ENCODE results near the gene NKAPL. TPM values are rescaled to one million over a fixed set of nuclear protein-coding genes. Genes with fewer than 3 reads are reported as not detected.

The NKAPL gene
- total and polyA plus RNA-seq, 2 of the 8 experiments (the other 6 are each of a cell fraction or from before 2014, with no cell fraction given): 0.08 TPM; not detected in 1

DNA sequence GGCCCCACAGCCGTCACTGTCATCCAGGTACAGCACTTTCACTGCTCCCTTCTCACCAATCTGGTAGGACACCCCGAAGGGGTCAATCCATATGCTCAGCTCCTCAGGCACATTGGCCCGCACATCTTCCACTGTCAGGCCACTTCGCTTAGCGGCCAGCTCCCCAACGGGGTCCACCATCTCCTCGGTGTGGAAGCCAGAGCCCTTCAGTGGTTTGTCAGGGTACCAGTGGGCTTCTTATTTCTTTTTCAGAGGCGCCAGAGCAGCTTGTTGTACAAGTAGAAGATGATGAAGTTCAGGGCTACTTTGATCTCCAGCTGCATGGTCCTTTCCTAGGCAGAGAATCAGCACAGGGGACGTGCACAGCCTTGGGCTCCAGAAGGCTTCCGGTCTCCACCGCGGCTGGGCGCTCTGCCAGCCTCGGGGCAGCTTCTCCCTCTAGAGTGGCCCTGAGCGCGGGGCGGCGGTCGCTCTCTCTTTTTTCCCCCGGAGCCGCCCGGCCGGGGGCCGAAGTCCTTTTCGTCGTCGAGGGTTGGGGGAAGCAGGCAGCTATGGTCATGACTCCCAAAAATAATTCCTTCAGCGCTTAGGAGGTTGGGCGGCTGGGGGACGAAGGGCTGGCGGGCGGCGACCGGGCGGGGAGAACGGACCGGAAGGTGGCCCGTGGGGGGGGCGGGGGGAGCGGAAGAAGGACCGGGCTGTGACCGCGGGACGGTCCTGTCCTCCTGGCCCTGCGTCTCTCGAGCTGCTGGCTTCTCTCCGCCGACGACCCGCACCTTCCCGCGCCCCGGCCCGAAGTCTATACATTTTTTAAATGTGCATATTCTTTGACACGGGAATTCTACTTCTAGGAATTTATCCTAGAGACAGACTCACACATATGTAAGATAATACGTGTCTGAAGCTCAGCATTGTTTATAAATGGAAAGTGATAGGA, 40.5 kb upstream of the NKAPL start (continued):
- TF ChIP-seq SIRT6 (IDR thresholded peaks at IDR 0.05; ENCODE audit: low read length): no peak
- TF ChIP-seq, protein P1, sequence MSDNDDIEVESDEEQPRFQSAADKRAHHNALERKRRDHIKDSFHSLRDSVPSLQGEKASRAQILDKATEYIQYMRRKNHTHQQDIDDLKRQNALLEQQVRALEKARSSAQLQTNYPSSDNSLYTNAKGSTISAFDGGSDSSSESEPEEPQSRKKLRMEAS (IDR thresholded peaks at IDR 0.05): peak; percentile 81
- TF ChIP-seq EZH2 (IDR thresholded peaks at IDR 0.05; ENCODE audit: low read depth, low read length, severe bottlenecking): no peak
- no peak for TF ChIP-seq NRF1 (IDR thresholded peaks at IDR 0.05; ENCODE audit: low read depth, low read length)
- TF ChIP-seq, protein P2, sequence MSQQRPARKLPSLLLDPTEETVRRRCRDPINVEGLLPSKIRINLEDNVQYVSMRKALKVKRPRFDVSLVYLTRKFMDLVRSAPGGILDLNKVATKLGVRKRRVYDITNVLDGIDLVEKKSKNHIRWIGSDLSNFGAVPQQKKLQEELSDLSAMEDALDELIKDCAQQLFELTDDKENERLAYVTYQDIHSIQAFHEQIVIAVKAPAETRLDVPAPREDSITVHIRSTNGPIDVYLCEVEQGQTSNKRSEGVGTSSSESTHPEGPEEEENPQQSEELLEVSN (IDR thresholded peaks at IDR 0.05): peak; percentile 93
- no peak for TF ChIP-seq POLR2AphosphoS5 (IDR thresholded peaks at IDR 0.05; ENCODE audit: low read depth, low read length)
- no peak for TF ChIP-seq CBX8 (IDR thresholded peaks at IDR 0.05; ENCODE audit: borderline replicate concordance, low read depth, low read length)
- peak; percentile 59; the same call in 1 of the 2 replicates for TF ChIP-seq TBP (IDR thresholded peaks at IDR 0.05; ENCODE audit: low read depth, low read length)
- no peak for TF ChIP-seq POLR2A (IDR thresholded peaks at IDR 0.05; ENCODE audit: control extremely low read depth in 1 of 2, low read depth in 2 of 2, low read length in 2 of 2)
- no peak for TF ChIP-seq GTF2F1 (IDR thresholded peaks at IDR 0.05; ENCODE audit: borderline replicate concordance, low read depth, low read length)
- TF ChIP-seq MAFK (IDR thresholded peaks at IDR 0.05; ENCODE audit: low read depth, low read length): no peak
- no peak for TF ChIP-seq HDAC6 (IDR thresholded peaks at IDR 0.05; ENCODE audit: low read depth, low read length)
- no peak for TF ChIP-seq RXRA (IDR thresholded peaks at IDR 0.05; ENCODE audit: insufficient read depth, low read depth, low read length)
- TF ChIP-seq SRF (IDR thresholded peaks at IDR 0.05; ENCODE audit: low read depth, low read length): no peak
- TF ChIP-seq BACH1 (IDR thresholded peaks at IDR 0.05; ENCODE audit: low read length): no peak
- peak; percentile 69; the same call in 1 of the 2 replicates for TF ChIP-seq TAF1 (IDR thresholded peaks at IDR 0.05; ENCODE audit: low read depth, low read length)
- TF ChIP-seq CBX5 (IDR thresholded peaks at IDR 0.05; ENCODE audit: low read depth, low read length): no peak
- TF ChIP-seq, protein P3, sequence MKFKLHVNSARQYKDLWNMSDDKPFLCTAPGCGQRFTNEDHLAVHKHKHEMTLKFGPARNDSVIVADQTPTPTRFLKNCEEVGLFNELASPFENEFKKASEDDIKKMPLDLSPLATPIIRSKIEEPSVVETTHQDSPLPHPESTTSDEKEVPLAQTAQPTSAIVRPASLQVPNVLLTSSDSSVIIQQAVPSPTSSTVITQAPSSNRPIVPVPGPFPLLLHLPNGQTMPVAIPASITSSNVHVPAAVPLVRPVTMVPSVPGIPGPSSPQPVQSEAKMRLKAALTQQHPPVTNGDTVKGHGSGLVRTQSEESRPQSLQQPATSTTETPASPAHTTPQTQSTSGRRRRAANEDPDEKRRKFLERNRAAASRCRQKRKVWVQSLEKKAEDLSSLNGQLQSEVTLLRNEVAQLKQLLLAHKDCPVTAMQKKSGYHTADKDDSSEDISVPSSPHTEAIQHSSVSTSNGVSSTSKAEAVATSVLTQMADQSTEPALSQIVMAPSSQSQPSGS (IDR thresholded peaks at IDR 0.05; ENCODE audit: low read length): no peak
- TF ChIP-seq RNF2 (IDR thresholded peaks at IDR 0.05; ENCODE audit: borderline replicate concordance, low read depth, low read length, missing control alignments, poor library complexity, severe bottlenecking): no peak
- TF ChIP-seq KDM5A (IDR thresholded peaks at IDR 0.05; ENCODE audit: low read length): no peak
- no peak for TF ChIP-seq CEBPB (IDR thresholded peaks at IDR 0.05; ENCODE audit: low read depth, low read length)

All from H1 (cell line).